ENCODE data around the gene SIGLEC11. TPM values are rescaled to one million over a fixed set of nuclear protein-coding genes. Genes with fewer than 3 reads are reported as not detected.
A peak's percentile ranks its signal among the peaks of the same experiment; 100 is the strongest.

SIGLEC11 gene
- total and polyA plus RNA-seq, 4 donors = 0.49 to 8.9 (median 3.3) TPM

DNA sequence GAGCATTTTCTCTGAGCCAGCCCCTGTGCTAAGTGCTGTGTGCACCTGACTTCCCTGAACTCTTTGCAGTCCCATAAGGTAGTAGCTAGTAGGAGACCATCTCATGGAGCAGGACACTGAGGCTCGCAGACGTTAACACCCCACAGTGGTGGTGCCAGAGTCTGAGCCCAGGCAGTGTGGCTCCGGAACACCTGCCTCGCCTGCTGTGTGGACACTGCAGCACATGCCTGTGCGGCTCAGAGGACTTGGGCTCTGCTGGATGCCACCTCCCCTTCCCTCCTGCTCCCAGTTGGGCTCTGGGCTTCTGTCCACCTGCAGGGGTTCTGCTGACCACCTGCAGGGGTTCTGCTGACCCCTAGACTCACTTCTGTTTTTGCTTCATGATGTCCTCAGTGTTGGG, 27.0 kb upstream of the SIGLEC11 start:
- no peaks in the 10 kb centered on the region for H3K9me3 ChIP-seq (ENCODE audit: control insufficient read depth in 4 of 4, low read length in 3 of 4)
- peaks cover 7 to 65% (median 50%) of the 10 kb centered on the region in 4 donors for H3K36me3 ChIP-seq (ENCODE audit: control insufficient read depth in 4 of 4, insufficient read depth in 3 of 4, low read depth in 1 of 4, low read length in 3 of 4)
- WGBS = 96% methylated on average over 5 of the region's 5 CpGs

DNA sequence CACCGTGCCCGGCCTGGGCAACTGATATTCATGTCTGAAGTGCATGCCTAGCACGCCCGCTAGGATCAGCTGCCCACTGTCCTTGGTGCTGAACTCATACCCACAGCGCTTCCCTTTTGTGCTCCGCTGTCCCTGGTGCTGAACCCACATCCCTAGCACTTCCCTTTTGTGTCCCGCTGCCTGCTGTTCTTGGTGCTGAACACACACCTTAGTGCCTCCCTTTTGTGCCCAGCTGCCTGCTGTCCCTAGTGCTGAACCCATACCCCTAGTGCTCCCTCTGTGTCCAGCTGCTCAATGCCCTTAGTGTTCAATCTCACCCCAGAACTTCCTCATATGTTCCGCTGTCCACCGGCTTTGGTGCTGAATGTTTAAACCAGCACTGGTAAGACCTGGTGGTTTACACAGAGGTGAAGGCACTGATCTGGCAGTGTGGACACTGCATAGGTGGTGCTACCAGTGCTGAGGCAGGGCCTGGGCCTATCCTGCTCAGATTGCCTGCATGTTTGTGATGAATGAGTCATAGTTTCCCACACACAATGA, 26.3 kb upstream of the SIGLEC11 start:
- no peak overlapping the region for H3K9ac ChIP-seq (ENCODE audit: low read depth in 1 of 2, low read length in 2 of 2)
- no peaks in the 10 kb centered on the region for H3K4me1 ChIP-seq (ENCODE audit: control insufficient read depth in 4 of 4, insufficient read depth in 4 of 4, low read length in 3 of 4)
- 46% methylated on average over 9 of the region's 9 CpGs for WGBS
- peak; percentile 83 for DNase-seq (ENCODE audit: low spot score)
- no peaks in the 10 kb centered on the region for H3K9me3 ChIP-seq (ENCODE audit: control insufficient read depth in 4 of 4, low read length in 3 of 4)
- H3K27me3 ChIP-seq (ENCODE audit: control insufficient read depth in 4 of 4, insufficient read depth in 4 of 4, low read length in 3 of 4) = no peaks in the 10 kb centered on the region
- no peak overlapping the region for H3K4me3 ChIP-seq (ENCODE audit: low read depth in 1 of 3, low read length in 3 of 3)
- peaks cover 7 to 57% (median 44%) of the 10 kb centered on the region in 4 donors for H3K36me3 ChIP-seq (ENCODE audit: control insufficient read depth in 4 of 4, insufficient read depth in 3 of 4, low read depth in 1 of 4, low read length in 3 of 4)
- H3K27ac ChIP-seq (ENCODE audit: low read depth in 1 of 2, low read length in 2 of 2) = no peak overlapping the region
- TF ChIP-seq HNF4A (conservative IDR thresholded peaks at IDR 0.05) = no peak
- peak in 1 of 2 donors; percentile 43 for TF ChIP-seq RAD21 (IDR thresholded peaks at IDR 0.05)
- TF ChIP-seq, protein P1, sequence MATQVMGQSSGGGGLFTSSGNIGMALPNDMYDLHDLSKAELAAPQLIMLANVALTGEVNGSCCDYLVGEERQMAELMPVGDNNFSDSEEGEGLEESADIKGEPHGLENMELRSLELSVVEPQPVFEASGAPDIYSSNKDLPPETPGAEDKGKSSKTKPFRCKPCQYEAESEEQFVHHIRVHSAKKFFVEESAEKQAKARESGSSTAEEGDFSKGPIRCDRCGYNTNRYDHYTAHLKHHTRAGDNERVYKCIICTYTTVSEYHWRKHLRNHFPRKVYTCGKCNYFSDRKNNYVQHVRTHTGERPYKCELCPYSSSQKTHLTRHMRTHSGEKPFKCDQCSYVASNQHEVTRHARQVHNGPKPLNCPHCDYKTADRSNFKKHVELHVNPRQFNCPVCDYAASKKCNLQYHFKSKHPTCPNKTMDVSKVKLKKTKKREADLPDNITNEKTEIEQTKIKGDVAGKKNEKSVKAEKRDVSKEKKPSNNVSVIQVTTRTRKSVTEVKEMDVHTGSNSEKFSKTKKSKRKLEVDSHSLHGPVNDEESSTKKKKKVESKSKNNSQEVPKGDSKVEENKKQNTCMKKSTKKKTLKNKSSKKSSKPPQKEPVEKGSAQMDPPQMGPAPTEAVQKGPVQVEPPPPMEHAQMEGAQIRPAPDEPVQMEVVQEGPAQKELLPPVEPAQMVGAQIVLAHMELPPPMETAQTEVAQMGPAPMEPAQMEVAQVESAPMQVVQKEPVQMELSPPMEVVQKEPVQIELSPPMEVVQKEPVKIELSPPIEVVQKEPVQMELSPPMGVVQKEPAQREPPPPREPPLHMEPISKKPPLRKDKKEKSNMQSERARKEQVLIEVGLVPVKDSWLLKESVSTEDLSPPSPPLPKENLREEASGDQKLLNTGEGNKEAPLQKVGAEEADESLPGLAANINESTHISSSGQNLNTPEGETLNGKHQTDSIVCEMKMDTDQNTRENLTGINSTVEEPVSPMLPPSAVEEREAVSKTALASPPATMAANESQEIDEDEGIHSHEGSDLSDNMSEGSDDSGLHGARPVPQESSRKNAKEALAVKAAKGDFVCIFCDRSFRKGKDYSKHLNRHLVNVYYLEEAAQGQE (IDR thresholded peaks at IDR 0.05) = peak; percentile 100
- no peak for TF ChIP-seq HNF4G (IDR thresholded peaks at IDR 0.05)

More for the DNA sequence above, 27.0 kb upstream of the SIGLEC11 start:
- Histone ChIP-seq H3K27ac (ENCODE audit: low read depth in 1 of 2, low read length in 2 of 2) (no peak overlapping the region), H3K9ac (ENCODE audit: low read depth in 1 of 2, low read length in 2 of 2) (no peak overlapping the region), H3K27me3 (ENCODE audit: control insufficient read depth in 4 of 4, insufficient read depth in 4 of 4, low read length in 3 of 4) (no peaks in the 10 kb centered on the region), H3K4me1 (ENCODE audit: control insufficient read depth in 4 of 4, insufficient read depth in 4 of 4, low read length in 3 of 4) (no peaks in the 10 kb centered on the region), H3K4me3 (ENCODE audit: low read depth in 1 of 3, low read length in 3 of 3) (no peak overlapping the region)
- TF ChIP-seq HNF4G (IDR thresholded peaks at IDR 0.05) = no peak
- TF ChIP-seq FOXA1 (IDR thresholded peaks at IDR 0.05) = no peak
- TF ChIP-seq, protein P2, sequence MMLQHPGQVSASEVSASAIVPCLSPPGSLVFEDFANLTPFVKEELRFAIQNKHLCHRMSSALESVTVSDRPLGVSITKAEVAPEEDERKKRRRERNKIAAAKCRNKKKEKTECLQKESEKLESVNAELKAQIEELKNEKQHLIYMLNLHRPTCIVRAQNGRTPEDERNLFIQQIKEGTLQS (IDR thresholded peaks at IDR 0.05) = no peak
- no peak for TF ChIP-seq HNF4A (conservative IDR thresholded peaks at IDR 0.05)
- no peak for TF ChIP-seq FOXA2 (IDR thresholded peaks at IDR 0.05)
- no peak for TF ChIP-seq GABPA (IDR thresholded peaks at IDR 0.05 in 1 of 2, conservative IDR thresholded peaks at IDR 0.05 in 1 of 2)
- no peak for TF ChIP-seq TAF1 (conservative IDR thresholded peaks at IDR 0.05)
- TF ChIP-seq, protein P3, sequence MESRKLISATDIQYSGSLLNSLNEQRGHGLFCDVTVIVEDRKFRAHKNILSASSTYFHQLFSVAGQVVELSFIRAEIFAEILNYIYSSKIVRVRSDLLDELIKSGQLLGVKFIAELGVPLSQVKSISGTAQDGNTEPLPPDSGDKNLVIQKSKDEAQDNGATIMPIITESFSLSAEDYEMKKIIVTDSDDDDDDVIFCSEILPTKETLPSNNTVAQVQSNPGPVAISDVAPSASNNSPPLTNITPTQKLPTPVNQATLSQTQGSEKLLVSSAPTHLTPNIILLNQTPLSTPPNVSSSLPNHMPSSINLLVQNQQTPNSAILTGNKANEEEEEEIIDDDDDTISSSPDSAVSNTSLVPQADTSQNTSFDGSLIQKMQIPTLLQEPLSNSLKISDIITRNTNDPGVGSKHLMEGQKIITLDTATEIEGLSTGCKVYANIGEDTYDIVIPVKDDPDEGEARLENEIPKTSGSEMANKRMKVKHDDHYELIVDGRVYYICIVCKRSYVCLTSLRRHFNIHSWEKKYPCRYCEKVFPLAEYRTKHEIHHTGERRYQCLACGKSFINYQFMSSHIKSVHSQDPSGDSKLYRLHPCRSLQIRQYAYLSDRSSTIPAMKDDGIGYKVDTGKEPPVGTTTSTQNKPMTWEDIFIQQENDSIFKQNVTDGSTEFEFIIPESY (IDR thresholded peaks at IDR 0.05) = no peak
- TF ChIP-seq, protein P4, sequence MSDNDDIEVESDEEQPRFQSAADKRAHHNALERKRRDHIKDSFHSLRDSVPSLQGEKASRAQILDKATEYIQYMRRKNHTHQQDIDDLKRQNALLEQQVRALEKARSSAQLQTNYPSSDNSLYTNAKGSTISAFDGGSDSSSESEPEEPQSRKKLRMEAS (IDR thresholded peaks at IDR 0.05) = no peak
- TF ChIP-seq, protein P5, sequence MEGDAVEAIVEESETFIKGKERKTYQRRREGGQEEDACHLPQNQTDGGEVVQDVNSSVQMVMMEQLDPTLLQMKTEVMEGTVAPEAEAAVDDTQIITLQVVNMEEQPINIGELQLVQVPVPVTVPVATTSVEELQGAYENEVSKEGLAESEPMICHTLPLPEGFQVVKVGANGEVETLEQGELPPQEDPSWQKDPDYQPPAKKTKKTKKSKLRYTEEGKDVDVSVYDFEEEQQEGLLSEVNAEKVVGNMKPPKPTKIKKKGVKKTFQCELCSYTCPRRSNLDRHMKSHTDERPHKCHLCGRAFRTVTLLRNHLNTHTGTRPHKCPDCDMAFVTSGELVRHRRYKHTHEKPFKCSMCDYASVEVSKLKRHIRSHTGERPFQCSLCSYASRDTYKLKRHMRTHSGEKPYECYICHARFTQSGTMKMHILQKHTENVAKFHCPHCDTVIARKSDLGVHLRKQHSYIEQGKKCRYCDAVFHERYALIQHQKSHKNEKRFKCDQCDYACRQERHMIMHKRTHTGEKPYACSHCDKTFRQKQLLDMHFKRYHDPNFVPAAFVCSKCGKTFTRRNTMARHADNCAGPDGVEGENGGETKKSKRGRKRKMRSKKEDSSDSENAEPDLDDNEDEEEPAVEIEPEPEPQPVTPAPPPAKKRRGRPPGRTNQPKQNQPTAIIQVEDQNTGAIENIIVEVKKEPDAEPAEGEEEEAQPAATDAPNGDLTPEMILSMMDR (IDR thresholded peaks at IDR 0.05; ENCODE audit: low read depth, low read length, missing input control) = no peak
- TF ChIP-seq YY1 (IDR thresholded peaks at IDR 0.05) = no peak
- no peak for TF ChIP-seq JUND (IDR thresholded peaks at IDR 0.05)
- TF ChIP-seq, protein P1 (IDR thresholded peaks at IDR 0.05) = no peak
- DNase-seq (ENCODE audit: low spot score) = no peak

All from liver (tissue), 9 donors.